ENCODE measurements around the gene RNU6-7.

Gene RNU6-7

DNA sequence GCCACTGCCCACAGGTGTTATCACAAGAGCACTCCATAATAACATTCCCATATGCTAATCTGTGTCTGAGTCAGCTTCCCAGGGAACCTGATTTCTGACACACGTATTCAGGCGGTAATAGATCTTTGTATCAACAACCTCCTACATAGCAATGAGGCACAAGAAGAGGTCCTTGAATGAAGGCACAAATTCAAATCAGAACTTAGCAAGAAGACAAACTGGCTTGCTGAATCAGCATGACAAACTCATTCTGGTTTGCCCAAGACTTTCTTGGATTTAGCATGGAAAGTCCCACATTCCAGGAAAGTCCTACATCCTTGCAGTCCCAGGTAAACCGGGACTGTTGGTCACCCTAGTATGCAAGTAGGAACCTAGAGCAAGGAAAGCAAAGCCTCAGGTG is 33.9 kb upstream of the RNU6-7 start:
- TF ChIP-seq, protein P1, sequence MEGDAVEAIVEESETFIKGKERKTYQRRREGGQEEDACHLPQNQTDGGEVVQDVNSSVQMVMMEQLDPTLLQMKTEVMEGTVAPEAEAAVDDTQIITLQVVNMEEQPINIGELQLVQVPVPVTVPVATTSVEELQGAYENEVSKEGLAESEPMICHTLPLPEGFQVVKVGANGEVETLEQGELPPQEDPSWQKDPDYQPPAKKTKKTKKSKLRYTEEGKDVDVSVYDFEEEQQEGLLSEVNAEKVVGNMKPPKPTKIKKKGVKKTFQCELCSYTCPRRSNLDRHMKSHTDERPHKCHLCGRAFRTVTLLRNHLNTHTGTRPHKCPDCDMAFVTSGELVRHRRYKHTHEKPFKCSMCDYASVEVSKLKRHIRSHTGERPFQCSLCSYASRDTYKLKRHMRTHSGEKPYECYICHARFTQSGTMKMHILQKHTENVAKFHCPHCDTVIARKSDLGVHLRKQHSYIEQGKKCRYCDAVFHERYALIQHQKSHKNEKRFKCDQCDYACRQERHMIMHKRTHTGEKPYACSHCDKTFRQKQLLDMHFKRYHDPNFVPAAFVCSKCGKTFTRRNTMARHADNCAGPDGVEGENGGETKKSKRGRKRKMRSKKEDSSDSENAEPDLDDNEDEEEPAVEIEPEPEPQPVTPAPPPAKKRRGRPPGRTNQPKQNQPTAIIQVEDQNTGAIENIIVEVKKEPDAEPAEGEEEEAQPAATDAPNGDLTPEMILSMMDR (IDR thresholded peaks at IDR 0.05; ENCODE audit: borderline replicate concordance, extremely low read depth, low read length, poor library complexity, severe bottlenecking): no peak
- no peak for TF ChIP-seq EZH2 (IDR thresholded peaks at IDR 0.05; ENCODE audit: borderline replicate concordance, low read depth, low read length, severe bottlenecking)
- Histone ChIP-seq H3K9ac (ENCODE audit: low read depth, low read length) (no peak overlapping the region), H3K27me3 (ENCODE audit: insufficient read depth, low read length, poor library complexity) (no peaks in the 10 kb centered on the region), H3K4me1 (ENCODE audit: insufficient read depth, low read length) (no peaks in the 10 kb centered on the region; the same call in 1 of the 2 replicates), H2AFZ (ENCODE audit: low read depth, low read length) (no peak overlapping the region), H3K36me3 (ENCODE audit: insufficient read depth, low read length) (no peaks in the 10 kb centered on the region), H3K4me2 (ENCODE audit: insufficient read depth, low read length) (no peak overlapping the region), H3K27ac (ENCODE audit: low read length) (no peak overlapping the region), H4K20me1 (ENCODE audit: insufficient read depth, low read length) (no peaks in the 10 kb centered on the region), H3K79me2 (ENCODE audit: insufficient read depth, low read length) (no peaks in the 10 kb centered on the region), H3K9me3 (ENCODE audit: insufficient read depth, low read length, severe bottlenecking) (no peaks in the 10 kb centered on the region), H3K4me3 (ENCODE audit: low read depth in 1 of 2, low read length in 2 of 2) (no peak overlapping the region)
- ATAC-seq (ENCODE audit: insufficient read depth, low read depth) (no peak), DNase-seq (no peak)

DNA sequence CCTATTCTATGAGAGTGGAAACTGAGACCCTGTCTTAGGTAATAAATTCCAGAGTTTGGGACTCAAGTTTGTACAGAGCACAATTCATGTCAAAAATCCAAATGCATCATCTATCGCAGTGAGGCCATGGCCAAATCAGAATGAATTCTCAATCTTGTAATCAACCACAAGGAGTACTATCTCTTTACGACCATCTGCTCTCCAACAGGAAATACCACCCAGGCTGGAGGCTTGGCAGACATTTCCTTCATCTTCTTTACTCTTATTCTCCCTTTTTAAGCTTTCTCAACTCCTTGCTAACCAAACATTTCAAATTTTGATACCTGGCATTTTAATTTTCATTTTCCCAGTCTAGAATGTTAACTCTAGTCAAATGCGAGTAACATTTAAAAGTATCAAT is 32.7 kb upstream of the RNU6-7 start:
- no peak overlapping the region for H3K4me2 ChIP-seq (ENCODE audit: insufficient read depth, low read length)
- H4K20me1 ChIP-seq (ENCODE audit: insufficient read depth, low read length): no peaks in the 10 kb centered on the region
- TF ChIP-seq, protein P1 (IDR thresholded peaks at IDR 0.05; ENCODE audit: borderline replicate concordance, extremely low read depth, low read length, poor library complexity, severe bottlenecking): no peak
- TF ChIP-seq EZH2 (IDR thresholded peaks at IDR 0.05; ENCODE audit: borderline replicate concordance, low read depth, low read length, severe bottlenecking): no peak
- no peak overlapping the region for H2AFZ ChIP-seq (ENCODE audit: low read depth, low read length)
- ATAC-seq (ENCODE audit: insufficient read depth, low read depth) (no peak), DNase-seq (no peak)
- no peaks in the 10 kb centered on the region for H3K36me3 ChIP-seq (ENCODE audit: insufficient read depth, low read length)
- no peak overlapping the region for H3K4me3 ChIP-seq (ENCODE audit: low read depth in 1 of 2, low read length in 2 of 2)
- H3K79me2 ChIP-seq (ENCODE audit: insufficient read depth, low read length): no peaks in the 10 kb centered on the region
- H3K27me3 ChIP-seq (ENCODE audit: insufficient read depth, low read length, poor library complexity): no peaks in the 10 kb centered on the region
- H3K27ac ChIP-seq (ENCODE audit: low read length): no peak overlapping the region
- no peaks in the 10 kb centered on the region for H3K9me3 ChIP-seq (ENCODE audit: insufficient read depth, low read length, severe bottlenecking)
- no peak overlapping the region for H3K9ac ChIP-seq (ENCODE audit: low read depth, low read length)
- H3K4me1 ChIP-seq (ENCODE audit: insufficient read depth, low read length): no peaks in the 10 kb centered on the region; the same call in 1 of the 2 replicates

DNA sequence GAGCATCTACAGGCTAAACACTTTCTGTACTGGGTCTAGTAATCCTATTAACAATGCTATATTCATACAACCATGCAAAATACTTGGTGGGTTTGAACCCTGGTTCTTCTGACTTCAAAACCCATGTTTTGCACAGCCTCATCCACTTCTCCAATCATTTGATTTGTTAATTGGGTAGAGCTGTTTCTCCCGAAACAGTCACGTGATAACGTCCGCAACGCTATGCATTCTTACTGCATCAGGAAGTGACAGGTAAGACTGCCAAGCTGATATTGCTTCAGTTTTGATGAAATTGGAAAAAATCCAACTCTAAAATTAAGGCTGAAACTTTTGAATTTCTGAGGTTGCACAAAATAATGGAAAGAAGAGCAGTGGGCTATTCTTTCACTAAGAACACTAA is 30.4 kb upstream of the RNU6-7 start:
- H3K4me1 ChIP-seq (ENCODE audit: insufficient read depth, low read length): no peaks in the 10 kb centered on the region; the same call in 1 of the 2 replicates
- no peaks in the 10 kb centered on the region for H3K79me2 ChIP-seq (ENCODE audit: insufficient read depth, low read length)
- DNase-seq (no peak), ATAC-seq (ENCODE audit: insufficient read depth, low read depth) (no peak)
- no peak overlapping the region for H3K4me3 ChIP-seq (ENCODE audit: low read depth in 1 of 2, low read length in 2 of 2)
- no peak overlapping the region for H3K9ac ChIP-seq (ENCODE audit: low read depth, low read length)
- no peaks in the 10 kb centered on the region for H4K20me1 ChIP-seq (ENCODE audit: insufficient read depth, low read length)
- TF ChIP-seq, protein P1 (IDR thresholded peaks at IDR 0.05; ENCODE audit: borderline replicate concordance, extremely low read depth, low read length, poor library complexity, severe bottlenecking): no peak
- TF ChIP-seq EZH2 (IDR thresholded peaks at IDR 0.05; ENCODE audit: borderline replicate concordance, low read depth, low read length, severe bottlenecking): no peak
- no peaks in the 10 kb centered on the region for H3K36me3 ChIP-seq (ENCODE audit: insufficient read depth, low read length)
- H3K27ac ChIP-seq (ENCODE audit: low read length): no peak overlapping the region
- H2AFZ ChIP-seq (ENCODE audit: low read depth, low read length): no peak overlapping the region
- H3K27me3 ChIP-seq (ENCODE audit: insufficient read depth, low read length, poor library complexity): no peaks in the 10 kb centered on the region
- no peak overlapping the region for H3K4me2 ChIP-seq (ENCODE audit: insufficient read depth, low read length)
- no peaks in the 10 kb centered on the region for H3K9me3 ChIP-seq (ENCODE audit: insufficient read depth, low read length, severe bottlenecking)
